ENCODE results near the gene C2CD4C.

Gene C2CD4C

DNA sequence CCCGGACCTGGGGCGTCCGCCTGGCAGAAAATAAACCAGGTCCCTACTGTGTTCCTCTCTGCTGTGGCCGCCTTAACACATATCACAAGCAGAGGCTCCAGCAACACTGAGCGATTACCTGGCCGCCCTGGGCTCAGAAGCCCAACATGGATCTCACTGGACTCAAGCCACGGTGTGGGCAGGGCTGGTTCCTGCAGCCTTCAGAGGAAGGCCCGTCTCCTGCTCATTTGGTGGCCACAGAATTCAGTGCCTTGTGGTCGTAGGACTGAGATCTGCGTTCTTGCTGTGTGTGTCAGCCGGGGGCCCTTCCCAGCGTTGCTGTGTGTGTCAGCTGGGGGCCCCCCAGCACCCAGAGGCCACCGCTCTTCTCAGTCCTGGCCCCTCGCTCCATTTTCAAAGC is 30.2 kb downstream of the C2CD4C start:
- H3K27me3 ChIP-seq = peaks cover 4% of the 10 kb centered on the region; the same call in 1 of the 2 replicates
- H3K9me3 ChIP-seq = no peaks in the 10 kb centered on the region
- no peak for DNase-seq
- no peak for TF ChIP-seq CTCF (IDR thresholded peaks at IDR 0.05; ENCODE audit: low read depth, low read length)
- no peak overlapping the region for H3K4me3 ChIP-seq (ENCODE audit: low read depth, low read length)
- H3K36me3 ChIP-seq = no peaks in the 10 kb centered on the region
- H3K4me1 ChIP-seq = no peaks in the 10 kb centered on the region

DNA sequence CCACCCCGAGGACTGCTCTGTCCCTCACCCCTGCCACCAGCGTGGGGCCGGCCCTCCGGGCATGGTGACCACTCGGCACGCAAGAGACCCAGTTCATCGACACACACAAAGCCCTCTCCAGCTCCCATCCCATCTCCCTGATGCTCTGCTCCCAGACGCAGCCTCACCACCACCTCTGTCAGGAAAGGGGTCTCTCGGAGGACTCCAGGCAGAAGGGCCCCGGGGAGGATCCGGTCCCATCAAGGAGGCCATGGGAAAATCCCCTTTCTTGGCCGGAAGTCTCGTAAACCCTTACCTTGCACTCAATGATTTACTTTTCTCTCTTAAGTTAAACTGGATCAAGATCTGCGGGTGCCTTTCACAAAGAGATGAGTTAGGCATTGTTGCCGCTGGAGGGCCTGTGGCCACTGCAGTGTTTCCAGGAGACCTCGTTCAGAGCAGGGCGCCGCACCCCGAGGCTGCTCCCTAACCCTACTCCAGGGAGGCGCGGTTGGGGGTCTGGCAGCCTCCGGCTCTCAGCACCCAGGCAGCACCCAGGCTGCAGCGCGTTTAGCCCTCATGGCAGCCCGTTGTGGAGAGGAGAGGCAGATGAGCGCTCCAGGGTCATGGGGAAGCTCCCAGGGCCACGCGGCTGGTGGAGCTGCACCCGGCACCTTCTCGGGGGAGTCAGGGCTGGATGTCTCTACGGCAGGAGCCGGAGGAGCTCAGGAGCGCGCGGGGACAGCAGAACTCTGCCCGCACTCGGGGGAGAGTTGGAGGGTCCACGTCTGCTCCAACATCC is 31.0 kb downstream of the C2CD4C start:
- DNase-seq = no peak
- Histone ChIP-seq H3K9me3 (no peaks in the 10 kb centered on the region), H3K4me1 (no peaks in the 10 kb centered on the region), H3K36me3 (no peaks in the 10 kb centered on the region), H3K4me3 (ENCODE audit: low read depth, low read length) (no peak overlapping the region), H3K27me3 (peaks cover 4% of the 10 kb centered on the region; the same call in 1 of the 2 replicates)
- TF ChIP-seq CTCF (IDR thresholded peaks at IDR 0.05; ENCODE audit: low read depth, low read length) = no peak

GRCh38 chr19:376111-376470 is 32.9 kb downstream of the C2CD4C start:
- Histone ChIP-seq H3K9me3 (no peaks in the 10 kb centered on the region), H3K4me3 (ENCODE audit: low read depth, low read length) (no peak overlapping the region), H3K4me1 (no peaks in the 10 kb centered on the region), H3K27me3 (peaks cover 10% of the 10 kb centered on the region; the same call in 1 of the 2 replicates), H3K36me3 (no peaks in the 10 kb centered on the region)
- no peak for TF ChIP-seq CTCF (IDR thresholded peaks at IDR 0.05; ENCODE audit: low read depth, low read length)
- no peak for DNase-seq

- Histone ChIP-seq H3K9me3 (no peaks in the 10 kb centered on the region), H3K36me3 (no peaks in the 10 kb centered on the region), H3K4me3 (ENCODE audit: low read depth, low read length) (no peak overlapping the region), H3K4me1 (no peaks in the 10 kb centered on the region), H3K27me3 (peaks cover 10% of the 10 kb centered on the region; the same call in 1 of the 2 replicates)
- no peak for TF ChIP-seq CTCF (IDR thresholded peaks at IDR 0.05; ENCODE audit: low read depth, low read length)
- DNase-seq = no peak
These were observed 33.4 kb downstream of the C2CD4C start for GRCh38 chr19:375395-376110.

GRCh38 chr19:374886-375235 is 34.1 kb downstream of the C2CD4C start:
- Histone ChIP-seq H3K4me1 (no peaks in the 10 kb centered on the region), H3K4me3 (ENCODE audit: low read depth, low read length) (no peak overlapping the region), H3K27me3 (peaks cover 10% of the 10 kb centered on the region; the same call in 1 of the 2 replicates), H3K9me3 (no peaks in the 10 kb centered on the region), H3K36me3 (no peaks in the 10 kb centered on the region)
- DNase-seq = no peak
- no peak for TF ChIP-seq CTCF (IDR thresholded peaks at IDR 0.05; ENCODE audit: low read depth, low read length)

All from BE2C (cell line).